HEK293 (cell line): ENCODE measurements around the gene CHMP4A.
A peak's percentile ranks its signal among the peaks of the same experiment; 100 is the strongest.

ENCODE experiments used
- BCL11B ChIP-seq: fragments of 450-650 bp; formaldehyde crosslinking; IDR thresholded peaks from 2 replicates; pipeline ENCODE4 v1.5.1; 2016; ENCODE audit warnings: low read depth, missing biosample characterization, missing genetic modification characterization
- ZNF202 ChIP-seq: fragments of 450-650 bp; formaldehyde crosslinking; IDR thresholded peaks from 2 replicates; pipeline ENCODE4 v1.5.1; 2016; ENCODE audit warnings: missing biosample characterization, missing genetic modification characterization, borderline replicate concordance
- ZNF274 ChIP-seq, 2 experiments: fragments of 200-500 bp in 1 of 2; fragments of 450-650 bp in 1 of 2; sonication (Bioruptor generic) in 1 of 2; formaldehyde crosslinking in 1 of 2; IDR thresholded peaks; 2 replicates each; pipeline versions ENCODE4 v1.5.1 to v1.6.1; 2014 to 2016; ENCODE audit warnings: borderline replicate concordance in 1 of 2, inconsistent platforms in 1 of 2, low read length in 1 of 2, missing biosample characterization in 1 of 2, missing genetic modification characterization in 1 of 2
- ZNF548 ChIP-seq: fragments of 450-650 bp; formaldehyde crosslinking; IDR thresholded peaks from 2 replicates; pipeline ENCODE4 v1.5.1; 2016; ENCODE audit warnings: missing biosample characterization, missing genetic modification characterization
- ZNF777 ChIP-seq: fragments of 450-650 bp; formaldehyde crosslinking; IDR thresholded peaks from 2 replicates; pipeline ENCODE4 v1.5.1; 2017; ENCODE audit warnings: missing biosample characterization, missing genetic modification characterization, borderline replicate concordance
- TF ChIP-seq, protein P1 (sequence below): fragments of 450-650 bp; formaldehyde crosslinking; IDR thresholded peaks from 2 replicates; pipeline ENCODE4 v1.5.1; 2016; ENCODE audit warnings: missing biosample characterization, missing genetic modification characterization
- TF ChIP-seq, protein P2 (sequence below): fragments of 450-650 bp; formaldehyde crosslinking; IDR thresholded peaks from 2 replicates; pipeline ENCODE4 v1.5.1; 2016; ENCODE audit warnings: missing biosample characterization, missing genetic modification characterization
- TF ChIP-seq, protein P3 (sequence below): fragments of 450-650 bp; formaldehyde crosslinking; IDR thresholded peaks from 2 replicates; pipeline ENCODE4 v1.5.1; 2016; ENCODE audit warnings: missing biosample characterization, missing genetic modification characterization, low read depth

DNA sequence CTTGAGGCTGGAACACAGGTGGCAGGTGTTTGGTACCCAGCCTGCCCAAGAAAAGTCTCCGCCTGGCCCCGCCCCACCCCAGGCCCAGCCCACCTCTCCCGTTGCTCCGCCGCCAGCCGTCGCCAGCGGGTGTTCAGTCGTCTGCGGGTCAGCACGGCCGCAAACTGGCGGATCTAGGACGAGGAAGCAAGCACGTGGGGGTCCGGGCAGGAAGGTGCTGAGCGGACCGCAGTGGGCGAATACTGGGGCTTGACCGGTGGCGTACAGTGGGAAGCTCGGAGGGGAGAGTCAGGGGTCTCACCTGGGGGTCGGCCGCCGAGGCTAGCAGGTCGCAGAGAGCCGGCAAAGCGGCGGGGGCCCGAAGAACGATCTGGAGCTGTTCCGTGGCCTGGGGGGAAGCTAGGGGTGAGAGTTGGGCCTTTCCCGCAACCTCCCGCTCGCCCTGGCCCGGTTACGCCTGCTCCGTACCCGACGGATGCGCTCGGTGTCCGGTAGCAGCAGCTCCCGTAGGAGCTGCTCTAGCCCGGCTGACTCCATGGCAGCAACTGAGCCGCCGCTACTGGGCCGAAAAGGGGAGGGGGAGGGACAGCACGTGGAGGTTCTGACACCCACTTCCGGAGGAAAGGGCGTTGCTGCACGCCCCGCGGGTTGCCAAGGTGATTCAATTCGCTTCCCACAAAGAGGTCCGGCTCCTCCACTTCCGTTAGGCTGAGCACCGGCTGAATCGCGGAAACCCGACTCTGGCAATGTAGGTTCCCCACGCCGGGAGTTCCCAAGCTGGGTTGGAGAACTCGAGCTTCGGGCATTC, 24.8 kb downstream of the CHMP4A start, which contains the start of gene IPO4:
- TF ChIP-seq ZNF548 (tag by site-specific recombination): no peak
- TF ChIP-seq ZNF202 (tag by site-specific recombination): no peak
- no peak for TF ChIP-seq ZNF274 (IDR thresholded peaks at IDR 0.05; ENCODE audit: low read length)
- no peak for TF ChIP-seq ZNF274 (tag by site-specific recombination; IDR thresholded peaks at IDR 0.05; ENCODE audit: borderline replicate concordance)
- TF ChIP-seq, protein P1, sequence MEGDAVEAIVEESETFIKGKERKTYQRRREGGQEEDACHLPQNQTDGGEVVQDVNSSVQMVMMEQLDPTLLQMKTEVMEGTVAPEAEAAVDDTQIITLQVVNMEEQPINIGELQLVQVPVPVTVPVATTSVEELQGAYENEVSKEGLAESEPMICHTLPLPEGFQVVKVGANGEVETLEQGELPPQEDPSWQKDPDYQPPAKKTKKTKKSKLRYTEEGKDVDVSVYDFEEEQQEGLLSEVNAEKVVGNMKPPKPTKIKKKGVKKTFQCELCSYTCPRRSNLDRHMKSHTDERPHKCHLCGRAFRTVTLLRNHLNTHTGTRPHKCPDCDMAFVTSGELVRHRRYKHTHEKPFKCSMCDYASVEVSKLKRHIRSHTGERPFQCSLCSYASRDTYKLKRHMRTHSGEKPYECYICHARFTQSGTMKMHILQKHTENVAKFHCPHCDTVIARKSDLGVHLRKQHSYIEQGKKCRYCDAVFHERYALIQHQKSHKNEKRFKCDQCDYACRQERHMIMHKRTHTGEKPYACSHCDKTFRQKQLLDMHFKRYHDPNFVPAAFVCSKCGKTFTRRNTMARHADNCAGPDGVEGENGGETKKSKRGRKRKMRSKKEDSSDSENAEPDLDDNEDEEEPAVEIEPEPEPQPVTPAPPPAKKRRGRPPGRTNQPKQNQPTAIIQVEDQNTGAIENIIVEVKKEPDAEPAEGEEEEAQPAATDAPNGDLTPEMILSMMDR (tag by site-specific recombination): no peak; the same call in 1 of the 2 replicates
- TF ChIP-seq BCL11B (tag by site-specific recombination): no peak
- no peak for TF ChIP-seq ZNF777 (tag by site-specific recombination)
- TF ChIP-seq, protein P2, sequence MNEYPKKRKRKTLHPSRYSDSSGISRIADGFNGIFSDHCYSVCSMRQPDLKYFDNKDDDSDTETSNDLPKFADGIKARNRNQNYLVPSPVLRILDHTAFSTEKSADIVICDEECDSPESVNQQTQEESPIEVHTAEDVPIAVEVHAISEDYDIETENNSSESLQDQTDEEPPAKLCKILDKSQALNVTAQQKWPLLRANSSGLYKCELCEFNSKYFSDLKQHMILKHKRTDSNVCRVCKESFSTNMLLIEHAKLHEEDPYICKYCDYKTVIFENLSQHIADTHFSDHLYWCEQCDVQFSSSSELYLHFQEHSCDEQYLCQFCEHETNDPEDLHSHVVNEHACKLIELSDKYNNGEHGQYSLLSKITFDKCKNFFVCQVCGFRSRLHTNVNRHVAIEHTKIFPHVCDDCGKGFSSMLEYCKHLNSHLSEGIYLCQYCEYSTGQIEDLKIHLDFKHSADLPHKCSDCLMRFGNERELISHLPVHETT (tag by site-specific recombination): peak; percentile 99
- TF ChIP-seq, protein P3, sequence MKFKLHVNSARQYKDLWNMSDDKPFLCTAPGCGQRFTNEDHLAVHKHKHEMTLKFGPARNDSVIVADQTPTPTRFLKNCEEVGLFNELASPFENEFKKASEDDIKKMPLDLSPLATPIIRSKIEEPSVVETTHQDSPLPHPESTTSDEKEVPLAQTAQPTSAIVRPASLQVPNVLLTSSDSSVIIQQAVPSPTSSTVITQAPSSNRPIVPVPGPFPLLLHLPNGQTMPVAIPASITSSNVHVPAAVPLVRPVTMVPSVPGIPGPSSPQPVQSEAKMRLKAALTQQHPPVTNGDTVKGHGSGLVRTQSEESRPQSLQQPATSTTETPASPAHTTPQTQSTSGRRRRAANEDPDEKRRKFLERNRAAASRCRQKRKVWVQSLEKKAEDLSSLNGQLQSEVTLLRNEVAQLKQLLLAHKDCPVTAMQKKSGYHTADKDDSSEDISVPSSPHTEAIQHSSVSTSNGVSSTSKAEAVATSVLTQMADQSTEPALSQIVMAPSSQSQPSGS (tag by site-specific recombination): no peak
